GM23248 (cell line): Measurements from ENCODE around the gene CHCHD4. TPM values are rescaled to one million over a fixed set of nuclear protein-coding genes. Genes with fewer than 3 reads are reported as not detected.

Experiments used
- DNase-seq: peaks from one replicate; pipeline ENCODE4 v3.0.0-alpha.2; 2015
- H2AFZ ChIP-seq: fragments of 200-600 bp; sonication (generic); 2 replicates; pipeline ENCODE4 v1.6.1; 2016; ENCODE audit warnings: antibody characterized with exemption
- H3F3A ChIP-seq: fragments of 200-600 bp; sonication (generic); 2 replicates; pipeline ENCODE4 v1.6.1; 2016; ENCODE audit warnings: mild to moderate bottlenecking, antibody characterized with exemption, mixed run types; ENCODE audit not compliant: insufficient read depth
- H3K27ac ChIP-seq: fragments of 200-600 bp; sonication (generic); 2 replicates; pipeline ENCODE4 v1.5.1; 2016; ENCODE audit warnings: mild to moderate bottlenecking
- H3K27me3 ChIP-seq: fragments of 200-600 bp; sonication (generic); replicated peaks from 2 replicates; pipeline ENCODE4 v1.6.1; 2016; ENCODE audit warnings: mild to moderate bottlenecking; ENCODE audit not compliant: insufficient read depth
- H3K36me3 ChIP-seq: fragments of 200-600 bp; sonication (generic); 2 replicates; pipeline ENCODE4 v1.6.1; 2016; ENCODE audit warnings: low read depth, mild to moderate bottlenecking
- H3K4me1 ChIP-seq: fragments of 200-600 bp; sonication (generic); 2 replicates; pipeline ENCODE4 v1.6.1; 2016; ENCODE audit warnings: mild to moderate bottlenecking; ENCODE audit not compliant: insufficient read depth
- H3K4me2 ChIP-seq: fragments of 200-600 bp; sonication (generic); one replicate; pipeline ENCODE4 v1.6.1; 2016; ENCODE audit warnings: mild to moderate bottlenecking; ENCODE audit not compliant: unreplicated experiment
- H3K4me3 ChIP-seq: fragments of 200-600 bp; sonication (generic); 2 replicates; pipeline ENCODE4 v1.5.1; 2016; ENCODE audit warnings: mild to moderate bottlenecking
- H3K79me2 ChIP-seq: fragments of 200-600 bp; sonication (generic); 2 replicates; pipeline ENCODE4 v1.6.1; 2016; ENCODE audit warnings: mild to moderate bottlenecking; ENCODE audit not compliant: insufficient read depth
- H3K9ac ChIP-seq: fragments of 200-600 bp; sonication (generic); 2 replicates; pipeline ENCODE4 v1.6.1; 2016; ENCODE audit warnings: mild to moderate bottlenecking
- H3K9me2 ChIP-seq: fragments of 200-600 bp; sonication (generic); 2 replicates; pipeline ENCODE4 v1.6.1; 2016; ENCODE audit warnings: mixed run types, mild to moderate bottlenecking, moderate library complexity; ENCODE audit not compliant: insufficient read depth
- H3K9me3 ChIP-seq: fragments of 200-600 bp; sonication (generic); one replicate; pipeline ENCODE4 v1.6.1; 2017; ENCODE audit warnings: low read depth
- H4K20me1 ChIP-seq: fragments of 200-600 bp; sonication (generic); 2 replicates; pipeline ENCODE4 v1.6.0; 2016; ENCODE audit not compliant: insufficient read depth
- EZH2 ChIP-seq: fragments of 200-600 bp; sonication (generic); IDR thresholded peaks from 2 replicates; pipeline ENCODE4 v1.6.1; 2018; ENCODE audit warnings: antibody characterized with exemption, mild to moderate bottlenecking; ENCODE audit not compliant: insufficient read depth, poor library complexity, severe bottlenecking
- EZH2phosphoT487 ChIP-seq: fragments of 200-600 bp; sonication (generic); IDR thresholded peaks from 2 replicates; pipeline ENCODE4 v1.6.1; 2018; ENCODE audit warnings: antibody characterized with exemption, moderate library complexity, mild to moderate bottlenecking, low read depth; ENCODE audit not compliant: insufficient read depth
- WGBS, 2 experiments: methylation state at CpG; one replicate each; pipeline ENCODE4 v1.1.6; 2015 to 2017; ENCODE audit warnings: low lambda C conversion rate in 2 of 2, low coverage in 1 of 2; ENCODE audit errors: missing lambda C conversion rate in 2 of 2; 5-methylcytosine and 5-hydroxymethylcytosine counted together
- in situ Hi-C: fragments of 300-500 bp; cut with MboI; formaldehyde crosslinking; loops from 2 replicates; pipeline ENCODE4 v1.15.0; 2020
- polyA plus RNA-seq: library from polyadenylated mRNA; unstranded; fragments of >200 nt; fragmentation: Nextera tagmentation; extraction: Ambion mirVana; gene quantifications from 2 replicates; pipeline ENCODE4 v1.2.1, GENCODE V29; 2016
- total RNA-seq: library from RNA; depleted of rRNA; stranded (reverse); fragments of >200 nt; shearing (Covaris generic); gene quantifications from 2 replicates; pipeline ENCODE4 v1.2.3, GENCODE V29; 2014

CHCHD4 gene
- total and polyA plus RNA-seq, 2 experiments from 2014 or later: 12.3 to 15.1 TPM

DNA sequence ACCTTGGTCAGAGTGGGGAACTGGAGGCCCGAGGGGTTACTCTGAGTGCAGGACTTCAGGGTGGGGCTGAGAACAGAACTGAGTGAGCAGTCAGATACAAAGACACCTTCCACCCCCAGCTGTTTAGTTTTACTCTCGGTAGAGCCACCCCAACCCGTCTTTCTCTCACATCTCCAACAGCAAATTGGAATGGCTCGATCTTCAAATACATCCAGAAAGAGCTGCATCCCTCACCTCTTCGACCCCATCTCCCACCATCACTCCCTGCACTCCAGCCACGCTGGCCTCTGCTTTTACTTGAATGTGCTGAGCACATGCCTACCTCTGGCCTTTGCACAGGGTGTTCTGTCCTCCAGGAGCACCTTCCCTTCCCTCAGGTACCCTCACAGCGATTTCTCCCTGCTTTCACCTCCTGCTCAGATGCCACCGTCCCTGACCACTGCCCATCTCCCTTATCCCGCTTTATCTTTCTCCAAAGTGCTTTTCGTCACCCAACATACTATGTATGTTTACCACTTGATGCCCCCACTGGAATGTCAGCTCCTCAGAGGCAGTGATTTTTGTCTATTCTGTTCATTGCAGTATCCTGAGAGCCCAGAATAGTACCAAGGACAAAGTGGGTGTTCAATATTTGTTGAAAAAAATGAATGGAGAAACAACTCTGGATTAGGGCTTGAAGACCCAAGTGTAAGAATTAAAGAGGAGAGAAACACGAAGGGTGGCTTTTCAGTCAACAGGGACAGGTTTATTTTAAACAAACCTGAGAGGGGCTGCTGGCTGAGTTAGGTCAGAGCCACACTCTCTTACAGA lies 4.4 kb downstream of the CHCHD4 start:
- Histone ChIP-seq H3K9me3 (no peaks in the 10 kb centered on the region), H3K9ac (no peak overlapping the region), H3K27ac (no peak overlapping the region), H3K4me1 (peaks cover 6% of the 10 kb centered on the region; the same call in 1 of the 2 replicates), H3K27me3 (no peaks in the 10 kb centered on the region), H3K36me3 (0 out of 2 replicates have a peak, but pooled peaks cover 2% of the 10 kb centered on the region), H3K9me2 (no peaks in the 10 kb centered on the region), H3F3A (no peaks in the 10 kb centered on the region), H3K79me2 (peaks cover 41% of the 10 kb centered on the region), H3K4me3 (no peak overlapping the region), H2AFZ (no peak overlapping the region), H3K4me2 (no peak overlapping the region), H4K20me1 (no peaks in the 10 kb centered on the region)
- no peak for DNase-seq
- TF ChIP-seq EZH2phosphoT487 (no peak), EZH2 (no peak)
- in situ Hi-C loops: no loop called here
- 98% methylated on average over 11 of the region's 11 CpGs for WGBS, 2 experiments

GRCh38 chr3:14119651-14120050 lies 5.0 kb downstream of the CHCHD4 start:
- no peak overlapping the region for H2AFZ ChIP-seq
- no peaks in the 10 kb centered on the region for H3K27me3 ChIP-seq
- peaks cover 41% of the 10 kb centered on the region for H3K79me2 ChIP-seq
- in situ Hi-C loops: no loop called here
- TF ChIP-seq EZH2: no peak
- TF ChIP-seq EZH2phosphoT487: no peak
- H3K9me3 ChIP-seq: no peaks in the 10 kb centered on the region
- H3K4me1 ChIP-seq: peaks cover 6% of the 10 kb centered on the region; the same call in 1 of the 2 replicates
- WGBS, 2 experiments: 93 to 97% methylated on average over 2 of the region's 2 CpGs
- no peak overlapping the region for H3K4me3 ChIP-seq
- no peak for DNase-seq
- H4K20me1 ChIP-seq: no peaks in the 10 kb centered on the region
- H3K27ac ChIP-seq: no peak overlapping the region
- 0 out of 2 replicates have a peak, but pooled peaks cover 7% of the 10 kb centered on the region for H3K36me3 ChIP-seq
- H3K9ac ChIP-seq: no peak overlapping the region
- H3K9me2 ChIP-seq: no peaks in the 10 kb centered on the region
- no peaks in the 10 kb centered on the region for H3F3A ChIP-seq
- no peak overlapping the region for H3K4me2 ChIP-seq

- H3F3A ChIP-seq: no peaks in the 10 kb centered on the region
- no peaks in the 10 kb centered on the region for H3K9me3 ChIP-seq
- H3K9ac ChIP-seq: no peak overlapping the region
- H3K4me3 ChIP-seq: no peak overlapping the region
- peaks cover 33% of the 10 kb centered on the region for H3K79me2 ChIP-seq
- no peak overlapping the region for H3K4me2 ChIP-seq
- 0 out of 2 replicates have a peak, but pooled peaks cover 11% of the 10 kb centered on the region for H3K36me3 ChIP-seq
- H3K9me2 ChIP-seq: no peaks in the 10 kb centered on the region
- no peak overlapping the region for H2AFZ ChIP-seq
- in situ Hi-C loops: no loop called here
- no peak overlapping the region for H3K27ac ChIP-seq
- no peaks in the 10 kb centered on the region for H4K20me1 ChIP-seq
- peaks cover 4% of the 10 kb centered on the region; the same call in 1 of the 2 replicates for H3K4me1 ChIP-seq
- 75 to 80% methylated on average over 13 of the region's 13 CpGs for WGBS, 2 experiments
- no peak for DNase-seq
- TF ChIP-seq EZH2phosphoT487: no peak
- no peak for TF ChIP-seq EZH2
- H3K27me3 ChIP-seq: no peaks in the 10 kb centered on the region
Observed at GRCh38 chr3:14118400-14119381, 6.0 kb downstream of the CHCHD4 start.
